ENCODE measurements around the gene ZNF630. TPM values are rescaled to one million over a fixed set of nuclear protein-coding genes. Genes with fewer than 3 reads are reported as not detected.
"Not testable (repeated sequence)": the region's sequence is repeated elsewhere in the genome, so short reads cannot be mapped to it uniquely, and the experiment has no call there.

ZNF630 gene
- total RNA-seq, 1 donor from 2014 or later = 8.4 TPM

- DNase-seq = no peak
Measured at GRCh38 chrX:48028091-48028490, 43.3 kb downstream of the ZNF630 start.

GRCh38 chrX:48027545-48027944, 43.9 kb downstream of the ZNF630 start:
- DNase-seq = not testable (repeated sequence)

- DNase-seq = no peak
Measured at GRCh38 chrX:48025561-48025960, 45.9 kb downstream of the ZNF630 start.

- DNase-seq = no peak
Measured at GRCh38 chrX:48022738-48023137, 48.7 kb downstream of the ZNF630 start.

- no peak for DNase-seq
Measured at GRCh38 chrX:48022100-48022499, 49.3 kb downstream of the ZNF630 start.

GRCh38 chrX:48021026-48021900, 50.2 kb downstream of the ZNF630 start:
- peak; percentile 69 for DNase-seq

- not testable (repeated sequence) for DNase-seq
Measured at GRCh38 chrX:48020472-48020871, 51.0 kb downstream of the ZNF630 start.

- DNase-seq = not testable (repeated sequence)
Measured at GRCh38 chrX:48019892-48020291, 51.5 kb downstream of the ZNF630 start.

GRCh38 chrX:48016583-48017310, 54.7 kb downstream of the ZNF630 start:
- not testable (repeated sequence) for DNase-seq

GRCh38 chrX:48009445-48009960, 61.9 kb downstream of the ZNF630 start:
- not testable (repeated sequence) for DNase-seq

Other genes starting within 250 kb of the ZNF630 start
- 13.7 TPM for gene ZNF81, start 234.7 kb downstream of the ZNF630 start, total RNA-seq
- 7.2 TPM for gene ZNF182, start 67.7 kb downstream of the ZNF630 start, total RNA-seq
- gene SPACA5, start 64.7 kb downstream of the ZNF630 start, total RNA-seq = not detected
- gene SPACA5B, start 59.0 kb upstream of the ZNF630 start, total RNA-seq = not detected
- not detected for gene SSX5, start 125.2 kb upstream of the ZNF630 start, total RNA-seq
- not detected for gene SSX1, start 183.8 kb upstream of the ZNF630 start, total RNA-seq

Measured in occipital lobe (tissue), 2 donors.